ENCODE measurements around the gene TLCD2.

GRCh38 chr17:1713878-1714426, 3.8 kb upstream of the TLCD2 start:
- TF ChIP-seq POLR2A (IDR thresholded peaks at IDR 0.05): no peak
- peak in 5 of 12 donors; percentile 13 to 40 (median 37) for TF ChIP-seq CTCF (IDR thresholded peaks at IDR 0.05)

All from heart left ventricle (tissue), 13 donors.